ENCODE data around the gene NUDT22.

The NUDT22 gene

GRCh38 chr11:64263021-64263946 lies 37.2 kb downstream of the NUDT22 start:
- ChIA-PET POLR2A (ENCODE audit: low non-redundant PET) (no interaction called here), CTCF (interaction anchor here (0.6 to 1.8 kb wide), 4 partner anchors 11 to 33 kb away, joined by 4 to 6 read pairs (median 5); partner anchors contain the start of gene PLCB3)
- DNase-seq (ENCODE audit: low spot score) = no peak
- H3K27ac ChIP-seq = peak overlapping the region; percentile 99
- no peak for TF ChIP-seq CTCF (conservative IDR thresholded peaks at IDR 0.05; ENCODE audit: low read depth)

DNA sequence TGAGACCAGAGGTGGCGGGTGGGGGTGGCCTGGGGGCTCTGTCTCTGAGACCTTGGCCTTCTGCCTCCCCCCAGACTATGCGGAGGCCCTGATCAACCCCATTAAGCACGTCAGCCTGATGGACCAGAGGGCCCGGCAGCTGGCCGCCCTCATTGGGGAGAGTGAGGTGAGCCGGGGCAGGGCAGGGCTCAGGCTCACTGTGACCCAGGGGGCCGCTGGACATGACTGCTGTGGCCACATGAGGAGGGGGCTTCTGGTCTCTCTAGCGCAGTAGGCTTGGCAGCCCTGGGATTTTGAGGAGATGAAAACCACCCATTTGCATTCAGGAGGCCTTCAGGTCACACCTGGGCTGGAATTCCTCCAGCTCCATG lies 37.9 kb downstream of the NUDT22 start:
- peak overlapping the region; percentile 99 for H3K27ac ChIP-seq
- no peak for TF ChIP-seq CTCF (conservative IDR thresholded peaks at IDR 0.05; ENCODE audit: low read depth)
- DNase-seq (ENCODE audit: low spot score) = no peak
- ChIA-PET CTCF (interaction anchor here (0.6 to 1.8 kb wide), 5 partner anchors 12 to 1714 kb away, joined by 3 to 6 read pairs (median 4); partner anchors contain the start of gene PLCB3), POLR2A (ENCODE audit: low non-redundant PET) (interaction anchor here (1.0 kb wide), 1 partner anchor 17 kb away, joined by 3 read pairs; the partner anchor contains the start of gene PPP1R14B)

GRCh38 chr11:64264371-64264852 lies 38.3 kb downstream of the NUDT22 start:
- POLR2A ChIA-PET (ENCODE audit: low non-redundant PET) = interaction anchor here (1.0 kb wide), 1 partner anchor 18 kb away, joined by 3 read pairs; the partner anchor contains the start of gene PPP1R14B
- CTCF ChIA-PET = interaction anchor here (0.6 to 1.8 kb wide), 6 partner anchors 13 to 1715 kb away, joined by 3 to 6 read pairs (median 4); partner anchors contain the start of gene PLCB3
- no peak for TF ChIP-seq CTCF (conservative IDR thresholded peaks at IDR 0.05; ENCODE audit: low read depth)
- H3K27ac ChIP-seq = peak overlapping the region; percentile 99
- no peak for DNase-seq (ENCODE audit: low spot score)

DNA sequence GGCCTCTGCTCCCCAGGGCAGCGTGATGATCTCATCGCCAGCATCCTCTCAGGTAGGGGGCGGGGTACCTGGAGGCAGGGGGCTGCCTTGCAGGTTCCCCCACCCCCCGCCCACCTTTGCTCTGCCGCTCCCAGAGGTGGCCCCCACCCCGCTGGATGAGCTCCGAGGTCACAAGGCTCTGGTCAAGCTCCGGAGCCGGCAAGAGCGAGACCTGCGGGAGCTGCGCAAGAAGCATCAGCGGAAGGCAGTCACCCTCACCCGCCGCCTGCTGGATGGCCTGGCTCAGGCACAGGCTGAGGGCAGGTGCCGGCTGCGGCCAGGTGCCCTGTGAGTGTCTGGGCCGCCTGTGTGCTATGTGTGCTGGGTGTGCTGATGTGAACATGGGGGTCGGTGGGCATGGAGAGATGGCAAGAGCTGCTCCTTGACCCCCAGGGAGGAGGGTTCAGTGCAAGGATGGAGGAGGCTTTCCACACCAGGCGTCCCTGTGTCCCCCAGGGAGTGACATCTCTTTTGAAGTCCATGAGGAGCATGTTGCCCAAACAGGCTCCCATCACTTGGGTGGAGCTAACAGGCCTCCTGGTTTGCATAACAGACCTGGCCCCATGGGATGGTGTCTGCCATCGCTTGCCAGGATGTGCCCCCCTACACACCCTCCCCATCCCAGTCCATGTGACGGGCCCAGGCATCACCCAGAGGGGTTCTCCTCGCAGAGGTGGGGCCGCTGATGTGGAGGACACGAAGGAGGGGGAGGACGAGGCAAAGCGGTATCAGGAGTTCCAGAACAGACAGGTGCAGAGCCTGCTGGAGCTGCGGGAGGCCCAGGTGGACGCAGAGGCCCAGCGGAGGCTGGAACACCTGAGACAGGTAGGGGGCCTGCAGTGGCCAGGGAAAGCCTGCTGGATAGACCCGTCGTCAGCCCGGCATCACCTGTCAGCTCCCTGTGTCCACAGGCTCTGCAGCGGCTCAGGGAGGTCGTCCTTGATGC lies 39.4 kb downstream of the NUDT22 start:
- ChIA-PET CTCF (interaction anchor here (0.6 to 1.0 kb wide), 6 partner anchors 14 to 84 kb away, joined by 3 to 5 read pairs (median 4); no protein-coding TSS in a partner anchor), POLR2A (ENCODE audit: low non-redundant PET) (interaction anchor here (0.9 to 1.0 kb wide), 2 partner anchors 12 to 19 kb away, joined by 3 to 6 read pairs; partner anchors contain the start of gene PPP1R14B)
- DNase-seq (ENCODE audit: low spot score) = no peak
- H3K27ac ChIP-seq = peak overlapping the region; percentile 99
- TF ChIP-seq CTCF (conservative IDR thresholded peaks at IDR 0.05; ENCODE audit: low read depth) = no peak

GRCh38 chr11:64266339-64266738 lies 40.3 kb downstream of the NUDT22 start:
- H3K27ac ChIP-seq = peak overlapping the region; percentile 99
- ChIA-PET CTCF (interaction anchor here (0.9 to 1.0 kb wide), 2 partner anchors 16 to 62 kb away, joined by 3 to 5 read pairs; no protein-coding TSS in a partner anchor), POLR2A (ENCODE audit: low non-redundant PET) (no interaction called here)
- peak; percentile 45 for DNase-seq (ENCODE audit: low spot score)
- no peak for TF ChIP-seq CTCF (conservative IDR thresholded peaks at IDR 0.05; ENCODE audit: low read depth)
